Fibroblast of the aortic adventitia (primary cell): ENCODE measurements around the gene KCNQ1. TPM values are rescaled to one million over a fixed set of nuclear protein-coding genes. Genes with fewer than 3 reads are reported as not detected.

ENCODE experiments used
- DNase-seq: peaks from one replicate; pipeline ENCODE4 v3.0.0-alpha.2; 2010; ENCODE audit warnings: low read depth
- H3K4me3 ChIP-seq: 2 replicates; pipeline ENCODE4 v1.5.1; 2011; ENCODE audit warnings: low read depth, mild to moderate bottlenecking, control low read depth, low read length, moderate library complexity
- total RNA-seq: library from RNA; depleted of rRNA; stranded (reverse); fragments of >200 nt; gene quantifications from 2 replicates; pipeline ENCODE4 v1.2.3, GENCODE V29; 2012; ENCODE audit warnings: low replicate concordance
- TF ChIP-seq, protein P1 (sequence below): IDR thresholded peaks from 2 replicates; pipeline ENCODE4 v1.5.1; 2011; ENCODE audit warnings: mild to moderate bottlenecking, low read length, control low read depth, inconsistent platforms; ENCODE audit not compliant: insufficient read depth

The KCNQ1 gene
- total RNA-seq, 1 donor, result not detected

DNA sequence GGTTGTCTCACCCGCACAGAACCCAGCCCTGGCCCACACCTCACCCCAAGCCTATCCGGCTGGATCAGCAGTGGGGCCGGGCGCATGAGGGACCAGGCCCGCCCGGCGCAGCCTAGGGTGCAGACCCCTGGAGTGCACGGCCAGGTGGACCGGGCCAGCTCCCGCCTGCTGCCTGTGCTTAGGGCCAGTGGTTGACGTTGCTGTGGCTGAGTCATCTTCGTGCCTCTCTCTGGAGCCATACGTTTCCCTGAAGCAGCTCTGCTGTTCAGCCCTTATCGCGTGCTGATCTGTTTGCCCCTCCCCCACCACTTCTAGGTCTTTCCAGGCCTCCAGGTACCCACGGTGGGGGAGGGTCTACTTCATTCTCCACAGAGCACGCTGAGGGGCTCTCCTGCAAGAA is 401.2 kb downstream of the KCNQ1 start:
- no peak for DNase-seq
- no peak overlapping the region for H3K4me3 ChIP-seq
- TF ChIP-seq, protein P1, sequence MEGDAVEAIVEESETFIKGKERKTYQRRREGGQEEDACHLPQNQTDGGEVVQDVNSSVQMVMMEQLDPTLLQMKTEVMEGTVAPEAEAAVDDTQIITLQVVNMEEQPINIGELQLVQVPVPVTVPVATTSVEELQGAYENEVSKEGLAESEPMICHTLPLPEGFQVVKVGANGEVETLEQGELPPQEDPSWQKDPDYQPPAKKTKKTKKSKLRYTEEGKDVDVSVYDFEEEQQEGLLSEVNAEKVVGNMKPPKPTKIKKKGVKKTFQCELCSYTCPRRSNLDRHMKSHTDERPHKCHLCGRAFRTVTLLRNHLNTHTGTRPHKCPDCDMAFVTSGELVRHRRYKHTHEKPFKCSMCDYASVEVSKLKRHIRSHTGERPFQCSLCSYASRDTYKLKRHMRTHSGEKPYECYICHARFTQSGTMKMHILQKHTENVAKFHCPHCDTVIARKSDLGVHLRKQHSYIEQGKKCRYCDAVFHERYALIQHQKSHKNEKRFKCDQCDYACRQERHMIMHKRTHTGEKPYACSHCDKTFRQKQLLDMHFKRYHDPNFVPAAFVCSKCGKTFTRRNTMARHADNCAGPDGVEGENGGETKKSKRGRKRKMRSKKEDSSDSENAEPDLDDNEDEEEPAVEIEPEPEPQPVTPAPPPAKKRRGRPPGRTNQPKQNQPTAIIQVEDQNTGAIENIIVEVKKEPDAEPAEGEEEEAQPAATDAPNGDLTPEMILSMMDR, result no peak

DNA sequence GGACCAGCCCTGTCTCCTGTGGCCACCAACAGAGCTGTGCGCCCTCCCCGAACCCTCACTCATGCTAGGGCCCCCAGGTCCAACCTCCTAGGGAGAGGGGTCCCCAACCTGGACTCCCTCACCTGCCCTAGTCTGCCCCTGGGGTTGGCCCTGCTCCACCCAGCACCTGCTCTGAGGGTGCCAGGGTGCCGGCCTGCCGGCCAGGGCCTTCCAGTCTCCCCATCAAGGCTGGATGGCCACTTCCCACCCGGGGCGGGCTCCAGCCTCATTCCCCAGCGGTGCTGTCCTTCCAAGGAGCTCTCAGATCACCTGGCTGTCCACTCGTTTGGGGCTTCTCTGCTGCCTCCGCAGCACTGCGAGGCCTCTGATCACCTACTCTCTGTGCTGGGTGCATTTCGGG is 401.7 kb downstream of the KCNQ1 start:
- TF ChIP-seq, protein P1, result no peak
- no peak overlapping the region for H3K4me3 ChIP-seq
- DNase-seq, result no peak

- H3K4me3 ChIP-seq, result no peak overlapping the region
- no peak for DNase-seq
- TF ChIP-seq, protein P1, result no peak
Observed at GRCh38 chr11:2847561-2847960, 402.8 kb downstream of the KCNQ1 start.

DNA sequence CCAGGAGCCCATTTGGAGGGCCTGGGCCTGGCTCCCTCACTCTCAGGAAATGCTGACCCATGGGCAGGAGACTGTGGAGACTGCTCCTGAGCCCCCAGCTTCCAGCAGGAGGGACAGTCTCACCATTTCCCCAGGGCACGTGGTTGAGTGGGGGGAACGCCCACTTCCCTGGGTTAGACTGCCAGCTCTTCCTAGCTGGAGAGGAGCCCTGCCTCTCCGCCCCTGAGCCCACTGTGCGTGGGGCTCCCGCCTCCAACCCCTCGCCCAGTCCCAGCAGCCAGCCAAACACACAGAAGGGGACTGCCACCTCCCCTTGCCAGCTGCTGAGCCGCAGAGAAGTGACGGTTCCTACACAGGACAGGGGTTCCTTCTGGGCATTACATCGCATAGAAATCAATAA is 403.7 kb downstream of the KCNQ1 start:
- TF ChIP-seq, protein P1, result no peak
- no peak overlapping the region for H3K4me3 ChIP-seq
- DNase-seq, result no peak

DNA sequence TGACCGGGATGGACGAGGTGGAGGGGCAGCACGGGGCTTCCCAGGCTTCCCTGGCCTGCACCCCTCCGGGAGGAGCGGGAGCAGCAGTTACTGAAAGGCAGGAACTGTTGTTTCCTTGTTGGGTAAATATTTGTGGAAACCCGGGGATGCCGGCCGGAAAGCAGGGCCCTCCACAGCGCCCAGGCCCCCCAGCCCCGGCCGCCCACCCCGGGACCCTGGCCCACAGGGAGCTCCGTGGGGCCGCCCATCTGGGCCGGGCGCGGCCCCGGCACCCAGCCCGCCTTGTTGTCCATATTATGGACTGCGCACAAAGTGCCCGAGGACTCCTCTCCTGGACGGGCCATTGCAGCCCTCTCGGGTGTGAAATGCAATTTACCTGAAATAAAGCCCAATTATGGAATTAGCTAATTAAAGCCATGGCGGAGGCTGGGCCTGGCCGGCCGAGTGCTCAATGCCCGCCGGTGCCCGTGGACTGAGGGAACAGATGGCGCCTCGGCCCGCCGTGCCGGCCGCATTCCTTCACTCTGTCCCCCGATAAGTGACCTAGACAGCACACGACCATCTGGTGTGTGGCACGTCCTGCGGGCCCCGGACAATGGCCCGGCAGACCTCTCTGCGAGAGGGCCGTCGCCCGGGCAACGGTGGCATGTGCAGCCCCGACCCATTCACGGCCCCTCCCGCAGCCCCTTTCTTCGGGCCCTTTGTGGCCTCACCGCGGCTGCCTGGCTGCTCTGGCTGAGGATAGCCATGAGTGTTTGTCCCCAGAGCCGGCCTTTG is 405.4 kb downstream of the KCNQ1 start:
- H3K4me3 ChIP-seq, result no peak overlapping the region
- TF ChIP-seq, protein P1, result no peak
- DNase-seq, result no peak

DNA sequence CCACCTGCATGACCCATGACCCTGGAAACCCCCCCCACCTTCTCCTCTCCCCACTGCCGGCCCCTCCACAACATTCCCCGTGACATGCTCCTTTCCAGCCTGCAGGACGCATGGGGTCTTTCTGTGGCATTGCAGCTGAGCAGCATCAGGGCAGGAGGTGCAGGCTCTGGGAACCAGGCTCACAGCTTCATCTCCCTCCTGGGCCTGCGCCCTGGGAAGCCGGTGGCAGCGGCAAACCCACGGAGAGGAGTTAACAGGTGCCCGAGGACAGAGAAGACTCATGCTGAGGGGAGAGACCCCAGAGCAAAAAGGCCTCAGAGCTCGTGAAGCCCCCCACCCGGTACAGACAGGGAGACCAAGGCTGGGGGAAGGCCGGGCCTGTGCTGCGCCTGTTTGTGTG is 408.6 kb downstream of the KCNQ1 start:
- TF ChIP-seq, protein P1, result no peak
- H3K4me3 ChIP-seq, result no peak overlapping the region
- no peak for DNase-seq
